H1 (cell line): ENCODE data around the gene KRTCAP2. TPM values are rescaled to one million over a fixed set of nuclear protein-coding genes. Genes with fewer than 3 reads are reported as not detected.

Experiments used
- NANOG ChIP-seq: IDR thresholded peaks from 2 replicates; pipeline ENCODE4 v1.6.1; 2011; ENCODE audit warnings: low read length, low read depth, mild to moderate bottlenecking, inconsistent platforms; ENCODE audit not compliant: insufficient read depth, poor library complexity, severe bottlenecking
- RNF2 ChIP-seq: fragments of 200-900, 300-1000 bp; sonication (generic); IDR thresholded peaks from 2 replicates; pipeline ENCODE4 v1.7.1; 2016; ENCODE audit warnings: borderline replicate concordance, low read depth, mild to moderate bottlenecking, antibody characterized with exemption, low read length; ENCODE audit not compliant: poor library complexity, severe bottlenecking; ENCODE audit errors: missing control alignments
- SIN3A ChIP-seq, 2 experiments: IDR thresholded peaks in 1 of 2; conservative IDR thresholded peaks in 1 of 2; 2 replicates each; pipeline ENCODE4 v1.6.1; 2011 to 2012; ENCODE audit warnings: low read length in 2 of 2, improper control_type of control experiment in 1 of 2, low read depth in 1 of 2, mild to moderate bottlenecking in 1 of 2
- TAF7 ChIP-seq: optimal IDR thresholded peaks from 2 replicates; pipeline ENCODE3; 2011; ENCODE audit warnings: low read depth, mild to moderate bottlenecking, inconsistent platforms, low read length, moderate library complexity, borderline replicate concordance
- TCF12 ChIP-seq: IDR thresholded peaks from 2 replicates; pipeline ENCODE4 v1.6.1; 2011; ENCODE audit warnings: low read depth, mild to moderate bottlenecking, low read length
- polyA plus RNA-seq, 7 experiments: library from polyadenylated mRNA; depleted of rRNA in 3 of 7; stranded (reverse) in 5 of 7; unstranded in 2 of 7; fragments of >200 nt in 5 of 7; fragments of 200-250 nt in 2 of 7; gene quantifications; 1 replicate in 5 of 7; 2 replicates in 1 of 7; 4 replicates in 1 of 7; pipeline versions ENCODE4 v1.2.1 to v1.2.3, GENCODE V29; 2011 to 2013; ENCODE audit warnings: missing spikeins in 2 of 7, mixed read lengths in 2 of 7
- total RNA-seq: library from RNA; stranded (reverse); fragmentation: NEBNext Ultra II Directional; extraction: Animal tissue kit (Norgen Biotek cat#: 25700); gene quantifications from 2 replicates; pipeline ENCODE4 v1.2.1, GENCODE V29; 2021
- TF ChIP-seq, protein P1 (sequence below): fragments of 300-600 bp; sonication (generic); IDR thresholded peaks from 2 replicates; pipeline ENCODE4 v1.7.1; 2012; ENCODE audit warnings: low read length, moderate library complexity, mild to moderate bottlenecking, inconsistent platforms; ENCODE audit not compliant: insufficient replicate concordance

Gene KRTCAP2
- total and polyA plus RNA-seq, 2 of the 8 experiments (the other 6 are each of a cell fraction or from before 2014, with no cell fraction given) = 146 to 317 TPM

DNA sequence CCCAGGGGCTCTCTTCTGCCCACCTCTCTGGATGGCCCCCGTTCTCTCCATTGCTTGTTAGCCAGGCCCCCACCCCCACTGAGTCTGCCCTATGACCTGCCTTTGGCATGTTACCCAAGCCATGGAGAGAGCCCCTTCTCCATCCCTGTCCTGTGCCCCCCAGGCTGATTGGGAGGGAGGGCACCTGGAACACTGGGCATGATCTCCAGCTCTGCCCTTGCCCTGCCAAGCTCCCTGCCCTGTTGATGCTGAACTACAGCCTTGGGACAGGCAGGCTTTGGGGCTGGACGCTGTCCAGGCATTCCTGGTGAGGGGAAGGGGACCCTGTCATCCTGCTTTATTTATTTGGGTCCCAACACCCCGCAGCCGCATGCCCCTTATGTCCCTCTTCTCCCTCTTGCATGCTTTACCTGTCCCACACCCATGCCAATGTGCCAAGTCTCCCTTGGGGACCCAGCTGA, 11.3 kb upstream of the KRTCAP2 start (continued):
- TF ChIP-seq, protein P1, sequence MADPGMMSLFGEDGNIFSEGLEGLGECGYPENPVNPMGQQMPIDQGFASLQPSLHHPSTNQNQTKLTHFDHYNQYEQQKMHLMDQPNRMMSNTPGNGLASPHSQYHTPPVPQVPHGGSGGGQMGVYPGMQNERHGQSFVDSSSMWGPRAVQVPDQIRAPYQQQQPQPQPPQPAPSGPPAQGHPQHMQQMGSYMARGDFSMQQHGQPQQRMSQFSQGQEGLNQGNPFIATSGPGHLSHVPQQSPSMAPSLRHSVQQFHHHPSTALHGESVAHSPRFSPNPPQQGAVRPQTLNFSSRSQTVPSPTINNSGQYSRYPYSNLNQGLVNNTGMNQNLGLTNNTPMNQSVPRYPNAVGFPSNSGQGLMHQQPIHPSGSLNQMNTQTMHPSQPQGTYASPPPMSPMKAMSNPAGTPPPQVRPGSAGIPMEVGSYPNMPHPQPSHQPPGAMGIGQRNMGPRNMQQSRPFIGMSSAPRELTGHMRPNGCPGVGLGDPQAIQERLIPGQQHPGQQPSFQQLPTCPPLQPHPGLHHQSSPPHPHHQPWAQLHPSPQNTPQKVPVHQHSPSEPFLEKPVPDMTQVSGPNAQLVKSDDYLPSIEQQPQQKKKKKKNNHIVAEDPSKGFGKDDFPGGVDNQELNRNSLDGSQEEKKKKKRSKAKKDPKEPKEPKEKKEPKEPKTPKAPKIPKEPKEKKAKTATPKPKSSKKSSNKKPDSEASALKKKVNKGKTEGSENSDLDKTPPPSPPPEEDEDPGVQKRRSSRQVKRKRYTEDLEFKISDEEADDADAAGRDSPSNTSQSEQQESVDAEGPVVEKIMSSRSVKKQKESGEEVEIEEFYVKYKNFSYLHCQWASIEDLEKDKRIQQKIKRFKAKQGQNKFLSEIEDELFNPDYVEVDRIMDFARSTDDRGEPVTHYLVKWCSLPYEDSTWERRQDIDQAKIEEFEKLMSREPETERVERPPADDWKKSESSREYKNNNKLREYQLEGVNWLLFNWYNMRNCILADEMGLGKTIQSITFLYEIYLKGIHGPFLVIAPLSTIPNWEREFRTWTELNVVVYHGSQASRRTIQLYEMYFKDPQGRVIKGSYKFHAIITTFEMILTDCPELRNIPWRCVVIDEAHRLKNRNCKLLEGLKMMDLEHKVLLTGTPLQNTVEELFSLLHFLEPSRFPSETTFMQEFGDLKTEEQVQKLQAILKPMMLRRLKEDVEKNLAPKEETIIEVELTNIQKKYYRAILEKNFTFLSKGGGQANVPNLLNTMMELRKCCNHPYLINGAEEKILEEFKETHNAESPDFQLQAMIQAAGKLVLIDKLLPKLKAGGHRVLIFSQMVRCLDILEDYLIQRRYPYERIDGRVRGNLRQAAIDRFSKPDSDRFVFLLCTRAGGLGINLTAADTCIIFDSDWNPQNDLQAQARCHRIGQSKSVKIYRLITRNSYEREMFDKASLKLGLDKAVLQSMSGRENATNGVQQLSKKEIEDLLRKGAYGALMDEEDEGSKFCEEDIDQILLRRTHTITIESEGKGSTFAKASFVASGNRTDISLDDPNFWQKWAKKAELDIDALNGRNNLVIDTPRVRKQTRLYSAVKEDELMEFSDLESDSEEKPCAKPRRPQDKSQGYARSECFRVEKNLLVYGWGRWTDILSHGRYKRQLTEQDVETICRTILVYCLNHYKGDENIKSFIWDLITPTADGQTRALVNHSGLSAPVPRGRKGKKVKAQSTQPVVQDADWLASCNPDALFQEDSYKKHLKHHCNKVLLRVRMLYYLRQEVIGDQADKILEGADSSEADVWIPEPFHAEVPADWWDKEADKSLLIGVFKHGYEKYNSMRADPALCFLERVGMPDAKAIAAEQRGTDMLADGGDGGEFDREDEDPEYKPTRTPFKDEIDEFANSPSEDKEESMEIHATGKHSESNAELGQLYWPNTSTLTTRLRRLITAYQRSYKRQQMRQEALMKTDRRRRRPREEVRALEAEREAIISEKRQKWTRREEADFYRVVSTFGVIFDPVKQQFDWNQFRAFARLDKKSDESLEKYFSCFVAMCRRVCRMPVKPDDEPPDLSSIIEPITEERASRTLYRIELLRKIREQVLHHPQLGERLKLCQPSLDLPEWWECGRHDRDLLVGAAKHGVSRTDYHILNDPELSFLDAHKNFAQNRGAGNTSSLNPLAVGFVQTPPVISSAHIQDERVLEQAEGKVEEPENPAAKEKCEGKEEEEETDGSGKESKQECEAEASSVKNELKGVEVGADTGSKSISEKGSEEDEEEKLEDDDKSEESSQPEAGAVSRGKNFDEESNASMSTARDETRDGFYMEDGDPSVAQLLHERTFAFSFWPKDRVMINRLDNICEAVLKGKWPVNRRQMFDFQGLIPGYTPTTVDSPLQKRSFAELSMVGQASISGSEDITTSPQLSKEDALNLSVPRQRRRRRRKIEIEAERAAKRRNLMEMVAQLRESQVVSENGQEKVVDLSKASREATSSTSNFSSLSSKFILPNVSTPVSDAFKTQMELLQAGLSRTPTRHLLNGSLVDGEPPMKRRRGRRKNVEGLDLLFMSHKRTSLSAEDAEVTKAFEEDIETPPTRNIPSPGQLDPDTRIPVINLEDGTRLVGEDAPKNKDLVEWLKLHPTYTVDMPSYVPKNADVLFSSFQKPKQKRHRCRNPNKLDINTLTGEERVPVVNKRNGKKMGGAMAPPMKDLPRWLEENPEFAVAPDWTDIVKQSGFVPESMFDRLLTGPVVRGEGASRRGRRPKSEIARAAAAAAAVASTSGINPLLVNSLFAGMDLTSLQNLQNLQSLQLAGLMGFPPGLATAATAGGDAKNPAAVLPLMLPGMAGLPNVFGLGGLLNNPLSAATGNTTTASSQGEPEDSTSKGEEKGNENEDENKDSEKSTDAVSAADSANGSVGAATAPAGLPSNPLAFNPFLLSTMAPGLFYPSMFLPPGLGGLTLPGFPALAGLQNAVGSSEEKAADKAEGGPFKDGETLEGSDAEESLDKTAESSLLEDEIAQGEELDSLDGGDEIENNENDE = no peak
- TF ChIP-seq SIN3A (conservative IDR thresholded peaks at IDR 0.05 in 1 of 2, IDR thresholded peaks at IDR 0.05 in 1 of 2; ENCODE audit: low read depth in 1 of 2, low read length in 2 of 2) (no peak), RNF2 (no peak), TAF7 (no peak), TCF12 (no peak), NANOG (no peak)
